OCI-LY7 (cell line): ENCODE measurements around the gene KSR1. TPM values are rescaled to one million over a fixed set of nuclear protein-coding genes. Genes with fewer than 3 reads are reported as not detected.
A peak's percentile ranks its signal among the peaks of the same experiment; 100 is the strongest.
"Not testable (repeated sequence)": the region's sequence is repeated elsewhere in the genome, so short reads cannot be mapped to it uniquely, and the experiment has no call there.

Experiments used
- BruUV-seq: library from RNA; stranded (reverse); fragments of 400-500 nt; replicated peaks from 2 replicates; lab custom pipeline; 2021; lab: Mats Ljungman, UMichigan
- CTCF ChIA-PET: fragments of 300-600 bp; sonication (Branson Sonifier 250); formaldehyde crosslinking; loops from one replicate; lab custom pipeline; 2022; ENCODE audit warnings: antibody characterized with exemption; ENCODE audit not compliant: unreplicated experiment; lab: Charles Lee
- POLR2A ChIA-PET: fragments of 300-600 bp; sonication (Branson Sonifier 250); formaldehyde crosslinking; loops from one replicate; lab custom pipeline; 2022; ENCODE audit warnings: antibody characterized with exemption; lab: Charles Lee
- DNase-seq: peaks from one replicate; pipeline ENCODE4 v3.0.0-alpha.2; 2015; ENCODE audit warnings: low spot score
- H2AFZ ChIP-seq: fragments of 200-600 bp; sonication (generic), shearing (Covaris generic); 2 replicates; pipeline ENCODE4 v1.6.1; 2014; ENCODE audit warnings: mild to moderate bottlenecking, antibody characterized with exemption, low read length, moderate library complexity
- H3K27ac ChIP-seq: fragments of 200-600 bp; sonication (generic); 2 replicates; pipeline ENCODE4 v1.5.1; 2014; ENCODE audit warnings: mixed run types, low read depth, mild to moderate bottlenecking, moderate library complexity, low read length, inconsistent platforms; ENCODE audit not compliant: poor library complexity, severe bottlenecking
- H3K36me3 ChIP-seq: fragments of 200-600 bp; sonication (generic); 2 replicates; pipeline ENCODE4 v1.6.1; 2014; ENCODE audit warnings: mild to moderate bottlenecking, antibody characterized with exemption, low read length, moderate library complexity, mixed read lengths; ENCODE audit not compliant: insufficient read depth
- H3K4me1 ChIP-seq: fragments of 200-600 bp; sonication (generic); 2 replicates; pipeline ENCODE4 v1.5.1; 2014; ENCODE audit warnings: mild to moderate bottlenecking, low read length; ENCODE audit not compliant: insufficient read depth, poor library complexity, severe bottlenecking
- H3K4me2 ChIP-seq: fragments of 200-600 bp; sonication (generic); 2 replicates; pipeline ENCODE4 v1.6.1; 2014; ENCODE audit warnings: mild to moderate bottlenecking, low read length
- H3K4me3 ChIP-seq: fragments of 200-600 bp; sonication (generic); 2 replicates; pipeline ENCODE4 v1.5.1; 2014; ENCODE audit warnings: mild to moderate bottlenecking, low read depth, low read length; ENCODE audit not compliant: poor library complexity, severe bottlenecking
- H3K79me2 ChIP-seq: fragments of 200-600 bp; sonication (generic); 2 replicates; pipeline ENCODE4 v1.6.1; 2016; ENCODE audit warnings: low read depth, mild to moderate bottlenecking, low read length, moderate library complexity, mixed read lengths; ENCODE audit not compliant: insufficient read depth
- H3K9me2 ChIP-seq: fragments of 200-600 bp; sonication (generic); 2 replicates; pipeline ENCODE4 v1.6.1; 2016; ENCODE audit warnings: mild to moderate bottlenecking, low read length, mixed read lengths; ENCODE audit not compliant: insufficient read depth
- H3K9me3 ChIP-seq: fragments of 200-600 bp; sonication (generic); 2 replicates; pipeline ENCODE4 v1.6.1; 2014; ENCODE audit warnings: mild to moderate bottlenecking, mixed run types, low read length, mixed read lengths
- H4K20me1 ChIP-seq: fragments of 200-600 bp; sonication (generic); 2 replicates; pipeline ENCODE4 v1.6.1; 2014; ENCODE audit warnings: mild to moderate bottlenecking, antibody characterized with exemption, low read length, moderate library complexity, mixed read lengths; ENCODE audit not compliant: insufficient read depth
- CTCF ChIP-seq: fragments of 200-600 bp; sonication (generic); conservative IDR thresholded peaks from 2 replicates; pipeline ENCODE4 v1.5.1; 2014; ENCODE audit warnings: mild to moderate bottlenecking, antibody characterized with exemption, low read length, moderate library complexity, mixed read lengths
- EZH2phosphoT487 ChIP-seq: fragments of 200-600 bp; sonication (generic); IDR thresholded peaks from 2 replicates; pipeline ENCODE4 v1.6.1; 2018; ENCODE audit warnings: low read depth, borderline replicate concordance, mild to moderate bottlenecking, mixed run types, antibody characterized with exemption, low read length, moderate library complexity, mixed read lengths
- intact Hi-C: fragments of 100-400 bp; cut with micrococcal nuclease; formaldehyde crosslinking; loops from one replicate; pipeline ENCODE4 v1.10.0; 2022; ENCODE audit not compliant: unreplicated experiment
- total RNA-seq, 2 experiments: library from RNA; depleted of rRNA in 1 of 2; stranded (reverse); fragments of >200 nt in 1 of 2; shearing (Covaris generic) in 1 of 2; gene quantifications; 2 replicates each; pipeline ENCODE4 v1.2.3, GENCODE V29; 2014 to 2022

KSR1 gene
- total RNA-seq, 2 experiments from 2014 or later = 2.2 to 4.1 TPM

- ChIA-PET POLR2A (interaction anchor here (0.8 kb wide), 1 partner anchor 269 kb away, joined by 3 read pairs; no protein-coding TSS in a partner anchor), CTCF (interaction anchor here (1.1 to 1.3 kb wide), 2 partner anchors 76 to 239 kb away, joined by 3 to 4 read pairs; no protein-coding TSS in a partner anchor)
- peak; percentile 99 for TF ChIP-seq CTCF
- TF ChIP-seq EZH2phosphoT487 = no peak
- Histone ChIP-seq H3K4me1 (peaks cover 4% of the 10 kb centered on the region), H3K9me2 (no peaks in the 10 kb centered on the region), H3K4me3 (no peak overlapping the region), H3K36me3 (no peaks in the 10 kb centered on the region), H3K9me3 (no peaks in the 10 kb centered on the region), H2AFZ (peak overlapping the region; percentile 93), H3K79me2 (no peaks in the 10 kb centered on the region), H3K4me2 (no peak overlapping the region), H3K27ac (no peak overlapping the region), H4K20me1 (no peaks in the 10 kb centered on the region)
- DNase-seq = peak; percentile 88
- no TSS peak for BruUV-seq
- intact Hi-C loops = loop anchor here (1.0 to 10.0 kb wide), 3 partner anchors 101 to 418 kb away; no protein-coding TSS in a partner anchor
Observed at GRCh38 chr17:27654654-27655524, 198.6 kb downstream of the KSR1 start.

- POLR2A ChIA-PET, DNase-seq, H3K9me3 ChIP-seq, H3K4me2 ChIP-seq, H2AFZ ChIP-seq, H3K9me2 ChIP-seq, CTCF ChIA-PET, H4K20me1 ChIP-seq, H3K4me1 ChIP-seq, H3K36me3 ChIP-seq, H3K79me2 ChIP-seq, H3K27ac ChIP-seq, H3K4me3 ChIP-seq, BruUV-seq: not testable (repeated sequence)
- intact Hi-C loops = loop anchor here (10.0 kb wide), 1 partner anchor 229 kb away; no protein-coding TSS in a partner anchor
Observed at GRCh38 chr17:27655525-27656111, 199.4 kb downstream of the KSR1 start.

- intact Hi-C loops = loop anchor here (10.0 kb wide), 1 partner anchor 228 kb away; no protein-coding TSS in a partner anchor
- H3K27ac ChIP-seq, POLR2A ChIA-PET, H3K9me3 ChIP-seq, DNase-seq, H2AFZ ChIP-seq, H3K79me2 ChIP-seq, BruUV-seq, H4K20me1 ChIP-seq, H3K9me2 ChIP-seq, H3K4me1 ChIP-seq, H3K4me3 ChIP-seq, H3K4me2 ChIP-seq, CTCF ChIA-PET, H3K36me3 ChIP-seq: not testable (repeated sequence)
Observed at GRCh38 chr17:27656620-27657019, 200.4 kb downstream of the KSR1 start.
